Measurements from ENCODE around the gene SIRT4.

- TF ChIP-seq CTCF (IDR thresholded peaks at IDR 0.05) (no peak), POLR2AphosphoS5 (IDR thresholded peaks at IDR 0.05; ENCODE audit: insufficient read depth in 1 of 2, low read depth in 1 of 2) (no peak)
Observed at GRCh38 chr12:120287491-120287890, 14.6 kb upstream of the SIRT4 start.

Measured in vagina (tissue), 2 donors.